Activated CD4-positive, alpha-beta T cell treated with anti-CD3 and anti-CD28 coated beads, Interleukin-2, amount 10 ng/mL, durations not matched to agents 24 days and 14 days (primary cell): ENCODE data around the gene KRT13. TPM values are rescaled to one million over a fixed set of nuclear protein-coding genes. Genes with fewer than 3 reads are reported as not detected.

Experiments used
- DNase-seq: peaks from one replicate; pipeline ENCODE4 v3.0.0; 2022
- H3K27ac Mint-ChIP-seq: one replicate; pipeline ENCODE4 v1.8.0; 2022; ENCODE audit warnings: mild to moderate bottlenecking, mixed read lengths
- H3K27me3 Mint-ChIP-seq: one replicate; pipeline ENCODE4 v1.8.0; 2022; ENCODE audit warnings: mixed read lengths
- H3K36me3 Mint-ChIP-seq: one replicate; pipeline ENCODE4 v1.8.0; 2022; ENCODE audit warnings: low read depth, mild to moderate bottlenecking, mixed read lengths
- H3K4me1 Mint-ChIP-seq: one replicate; pipeline ENCODE4 v1.8.0; 2021; ENCODE audit warnings: mixed read lengths
- H3K4me3 Mint-ChIP-seq: one replicate; pipeline ENCODE4 v1.8.0; 2022; ENCODE audit warnings: mild to moderate bottlenecking, moderate library complexity, mixed read lengths
- H3K9me3 Mint-ChIP-seq: one replicate; pipeline ENCODE4 v1.8.0; 2021; ENCODE audit warnings: mixed read lengths
- intact Hi-C: fragments of 100-400 bp; cut with micrococcal nuclease; formaldehyde crosslinking; loops from one replicate; pipeline ENCODE4 v1.15.1; 2023
- total RNA-seq: library from RNA; stranded (reverse); gene quantifications from 2 replicates; pipeline ENCODE4 v1.2.3, GENCODE V29; 2022

The KRT13 gene
- total RNA-seq, 1 donor from 2014 or later, result not detected

DNA sequence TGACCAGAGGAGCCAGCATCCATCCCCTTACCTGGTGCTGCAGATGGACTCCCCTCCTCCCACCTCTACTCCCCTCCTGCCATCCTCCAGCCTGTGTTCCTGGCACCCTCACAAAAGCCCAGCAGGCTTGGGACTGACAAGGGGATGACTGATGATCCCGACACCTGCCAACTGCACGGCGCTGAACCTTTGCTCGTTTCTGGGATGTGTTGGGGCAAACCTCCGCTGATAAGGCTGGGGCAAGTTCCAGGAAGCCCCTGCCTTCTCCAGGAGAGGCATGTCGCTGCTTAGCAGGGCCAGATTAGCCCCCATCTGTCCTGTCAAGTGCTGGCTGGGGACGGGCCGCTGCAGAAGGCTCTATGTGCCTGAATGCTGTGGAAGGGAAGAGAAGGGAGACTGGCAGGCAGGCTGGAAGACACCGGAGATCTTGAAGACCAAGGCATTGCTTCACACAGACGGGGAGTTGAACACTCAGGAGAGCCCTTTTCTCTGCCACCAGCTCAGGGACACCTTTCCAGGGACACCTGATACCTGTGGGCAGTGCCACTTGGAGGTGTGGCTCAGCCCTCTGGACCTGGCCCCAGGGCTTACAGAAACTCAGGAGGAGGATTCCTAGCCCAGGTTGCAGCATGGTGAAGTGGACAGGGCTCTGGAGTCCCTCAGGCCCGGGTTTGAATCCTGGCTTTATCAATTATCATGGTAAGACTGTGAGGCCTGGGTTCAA, 14.3 kb upstream of the KRT13 start:
- H3K27ac Mint-ChIP-seq, result no peak overlapping the region
- no peaks in the 10 kb centered on the region for H3K36me3 Mint-ChIP-seq
- intact Hi-C loops, result no loop called here

DNA sequence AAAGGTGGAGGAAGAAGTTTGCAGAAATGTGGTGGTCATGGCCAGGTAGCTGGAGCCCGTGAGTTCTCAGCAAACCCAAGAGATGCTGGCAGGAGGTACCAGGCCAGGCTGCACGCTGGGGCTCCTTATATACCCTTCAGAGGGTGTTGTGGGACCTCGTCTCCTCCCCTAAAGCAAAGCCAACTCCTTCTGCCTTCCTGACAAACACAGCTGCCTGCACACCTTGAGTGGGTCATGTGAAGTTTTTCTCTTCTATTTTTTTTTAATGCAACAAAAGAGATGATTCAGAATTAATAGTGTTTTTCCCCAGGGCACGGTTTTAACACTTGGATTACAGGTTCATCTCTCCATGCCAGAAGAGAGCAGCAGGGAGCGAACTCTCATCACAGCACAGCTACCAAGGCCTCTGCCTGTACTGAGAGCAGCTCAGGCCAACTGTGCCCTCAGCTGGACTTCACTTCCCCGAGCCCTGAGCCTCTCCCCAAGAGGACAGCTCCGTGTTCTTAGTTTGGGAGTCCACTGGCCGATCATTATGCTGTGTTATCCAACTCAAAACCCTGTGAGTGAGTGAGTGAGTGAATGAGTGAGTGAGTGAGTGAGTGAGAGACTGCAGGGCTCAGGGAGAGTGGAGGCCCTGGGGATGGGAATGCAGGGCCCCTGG, 13.5 kb upstream of the KRT13 start, which contains the start of gene KRT15:
KRT15 (minus strand) TSS at position 102 of the 661 bp plus-strand sequence; CDS start at position 39, 63 bp downstream.
- no peak within 1 kb of the TSS for H3K4me3 Mint-ChIP-seq
- no peak within 1 kb of the TSS for H3K27ac Mint-ChIP-seq
- no peaks in the 10 kb centered on the region for H3K4me1 Mint-ChIP-seq
- intact Hi-C loops, result no loop called here
- no peaks in the 10 kb centered on the region for H3K9me3 Mint-ChIP-seq
- no peaks in the 10 kb centered on the region for H3K36me3 Mint-ChIP-seq
- no peaks in the 10 kb centered on the region for H3K27me3 Mint-ChIP-seq
- no peak for DNase-seq

More for the DNA sequence above, 14.3 kb upstream of the KRT13 start:
- Mint-ChIP-seq H3K4me1 (no peaks in the 10 kb centered on the region), H3K4me3 (no peak overlapping the region), H3K27me3 (peaks cover 1% of the 10 kb centered on the region), H3K9me3 (no peaks in the 10 kb centered on the region)
- DNase-seq, result no peak

DNA sequence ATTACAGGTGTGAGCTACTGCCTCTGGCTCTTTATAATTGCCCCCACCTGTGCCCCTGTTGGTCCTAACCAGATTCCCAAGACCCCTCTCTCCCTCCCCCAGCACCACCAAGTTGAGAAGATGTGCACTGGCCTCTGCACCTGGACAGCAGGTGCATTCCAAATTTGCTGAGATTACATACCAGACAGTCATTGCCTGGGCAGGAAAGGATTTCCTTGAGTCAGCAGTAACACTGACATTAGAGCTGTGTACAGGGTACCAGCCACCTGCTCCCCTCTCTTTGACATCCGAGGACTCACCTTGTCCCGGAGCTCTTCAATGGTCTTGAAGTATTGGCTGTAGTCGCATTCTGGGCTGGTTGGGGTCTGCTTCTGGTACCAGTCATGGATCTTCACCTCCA, 12.6 kb upstream of the KRT13 start:
- Mint-ChIP-seq H3K4me1 (no peaks in the 10 kb centered on the region), H3K27ac (no peak overlapping the region), H3K4me3 (no peak overlapping the region), H3K36me3 (no peaks in the 10 kb centered on the region), H3K27me3 (no peaks in the 10 kb centered on the region), H3K9me3 (no peaks in the 10 kb centered on the region)
- intact Hi-C loops, result no loop called here
- no peak for DNase-seq

DNA sequence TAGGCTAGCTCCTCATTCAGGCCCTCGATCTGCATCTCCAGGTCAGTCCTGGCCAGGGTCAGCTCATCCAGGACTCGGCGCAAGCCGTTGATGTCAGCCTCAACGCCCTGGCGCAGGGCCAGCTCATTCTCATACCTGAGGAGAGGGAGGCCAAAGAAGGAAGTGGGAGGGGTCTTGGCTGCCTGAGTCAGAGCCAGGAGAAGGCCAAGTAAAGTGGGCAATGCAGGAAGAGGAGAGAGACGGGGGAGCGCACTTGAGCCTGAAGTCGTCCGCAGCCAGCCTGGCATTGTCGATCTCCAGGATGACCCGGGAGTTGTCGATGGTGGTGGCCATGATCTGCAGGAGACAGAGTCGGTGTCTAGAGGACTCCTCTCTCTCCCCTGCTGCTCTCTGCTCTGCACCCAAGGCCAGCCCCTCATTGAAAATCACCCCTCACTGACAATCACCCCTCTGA, 11.4 kb upstream of the KRT13 start:
- Mint-ChIP-seq H3K9me3 (no peaks in the 10 kb centered on the region), H3K4me1 (no peaks in the 10 kb centered on the region), H3K27me3 (peaks cover 3% of the 10 kb centered on the region), H3K4me3 (no peak overlapping the region), H3K36me3 (no peaks in the 10 kb centered on the region), H3K27ac (no peak overlapping the region)
- no peak for DNase-seq
- intact Hi-C loops, result no loop called here

DNA sequence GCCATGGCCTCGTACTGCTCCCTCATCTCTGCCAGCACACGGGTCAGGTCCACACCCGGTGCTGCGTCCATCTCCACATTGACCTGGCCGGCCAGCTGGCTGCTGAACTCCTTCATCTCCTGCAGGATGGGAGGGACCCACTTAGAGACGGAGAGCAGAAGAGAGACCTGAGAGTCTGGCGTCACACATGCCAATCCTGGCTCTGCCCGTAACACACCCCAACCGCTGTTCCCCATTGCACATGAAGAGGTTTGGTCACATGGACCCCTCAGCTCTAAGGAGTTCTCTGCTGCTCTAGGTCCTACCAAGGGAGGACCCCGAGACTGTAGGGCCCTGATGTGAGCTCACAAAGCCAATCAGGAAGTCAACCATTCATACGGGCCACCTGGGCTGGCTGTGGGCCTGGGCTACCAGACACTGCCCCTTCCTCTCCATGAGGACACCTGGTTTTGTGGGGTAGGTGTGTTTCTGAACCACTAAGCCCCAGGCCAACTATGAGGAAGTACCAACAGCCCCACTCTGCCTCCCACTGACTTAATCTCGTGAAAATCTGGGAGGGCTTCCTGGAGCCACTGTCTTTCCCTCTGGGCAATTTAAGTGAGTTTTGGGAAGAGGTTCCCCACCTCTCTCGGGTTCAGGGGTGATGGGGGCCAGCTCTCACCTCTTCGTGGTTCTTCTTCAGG, 10.9 kb upstream of the KRT13 start:
- no peak overlapping the region for H3K27ac Mint-ChIP-seq
- no peaks in the 10 kb centered on the region for H3K4me1 Mint-ChIP-seq
- intact Hi-C loops, result no loop called here
- H3K4me3 Mint-ChIP-seq, result no peak overlapping the region
- no peak for DNase-seq
- no peaks in the 10 kb centered on the region for H3K36me3 Mint-ChIP-seq
- peaks cover 3% of the 10 kb centered on the region for H3K27me3 Mint-ChIP-seq
- H3K9me3 Mint-ChIP-seq, result no peaks in the 10 kb centered on the region

DNA sequence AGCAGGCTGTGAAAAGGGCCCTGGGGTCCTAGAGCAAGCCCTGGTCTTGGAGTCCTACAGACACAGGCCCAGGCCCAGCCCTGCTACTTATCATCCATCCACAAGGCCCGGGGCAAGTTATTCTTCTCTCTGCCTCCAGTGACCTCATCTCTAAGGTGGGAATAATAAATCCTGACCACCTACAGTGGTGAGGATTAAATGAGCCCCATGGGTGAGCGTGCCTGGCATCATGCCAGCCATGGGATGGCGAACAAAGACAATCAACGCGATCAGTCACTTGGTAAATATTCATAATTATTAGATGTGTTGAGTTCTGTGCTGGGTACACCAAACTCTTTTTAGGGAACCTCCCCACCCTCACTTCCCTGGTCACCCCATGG, 7.7 kb upstream of the KRT13 start:
- H3K27me3 Mint-ChIP-seq, result peaks cover 3% of the 10 kb centered on the region
- intact Hi-C loops, result no loop called here
- H3K9me3 Mint-ChIP-seq, result no peaks in the 10 kb centered on the region
- no peaks in the 10 kb centered on the region for H3K4me1 Mint-ChIP-seq
- no peak overlapping the region for H3K4me3 Mint-ChIP-seq
- DNase-seq, result no peak
- no peak overlapping the region for H3K27ac Mint-ChIP-seq
- no peaks in the 10 kb centered on the region for H3K36me3 Mint-ChIP-seq

DNA sequence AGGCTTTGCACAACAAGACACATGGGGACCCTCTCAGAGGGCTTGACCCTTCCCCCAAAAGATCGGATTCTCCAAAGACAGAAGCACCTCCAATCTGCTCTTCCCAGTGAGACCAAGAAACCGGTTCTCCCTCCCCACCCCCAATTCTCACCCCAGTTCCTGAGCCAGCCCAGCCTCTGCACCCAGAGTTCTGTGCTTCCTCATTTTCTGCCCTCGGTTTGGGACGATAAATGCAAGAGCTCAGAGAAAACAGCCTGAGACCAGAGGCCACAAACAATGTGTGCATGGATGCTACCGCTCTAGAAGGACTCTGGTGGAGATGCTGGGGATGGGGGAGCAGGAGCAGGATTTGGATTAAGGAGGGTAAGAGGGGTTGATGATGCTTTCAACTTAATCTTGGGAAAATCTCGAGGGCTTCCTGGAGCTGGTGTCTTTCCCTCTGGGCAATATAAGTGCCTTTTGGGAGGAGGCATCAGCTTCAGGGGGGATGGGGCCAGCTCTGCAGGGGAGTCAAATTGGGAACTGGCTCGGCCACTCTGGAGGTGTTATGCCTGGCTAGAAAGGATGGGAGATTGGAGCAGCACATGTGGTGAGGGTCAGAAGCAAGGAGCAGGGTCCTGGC, 7.2 kb upstream of the KRT13 start:
- Mint-ChIP-seq H3K4me3 (no peak overlapping the region), H3K9me3 (no peaks in the 10 kb centered on the region), H3K27me3 (peaks cover 3% of the 10 kb centered on the region), H3K4me1 (no peaks in the 10 kb centered on the region), H3K36me3 (no peaks in the 10 kb centered on the region), H3K27ac (no peak overlapping the region)
- no peak for DNase-seq
- intact Hi-C loops, result no loop called here

DNA sequence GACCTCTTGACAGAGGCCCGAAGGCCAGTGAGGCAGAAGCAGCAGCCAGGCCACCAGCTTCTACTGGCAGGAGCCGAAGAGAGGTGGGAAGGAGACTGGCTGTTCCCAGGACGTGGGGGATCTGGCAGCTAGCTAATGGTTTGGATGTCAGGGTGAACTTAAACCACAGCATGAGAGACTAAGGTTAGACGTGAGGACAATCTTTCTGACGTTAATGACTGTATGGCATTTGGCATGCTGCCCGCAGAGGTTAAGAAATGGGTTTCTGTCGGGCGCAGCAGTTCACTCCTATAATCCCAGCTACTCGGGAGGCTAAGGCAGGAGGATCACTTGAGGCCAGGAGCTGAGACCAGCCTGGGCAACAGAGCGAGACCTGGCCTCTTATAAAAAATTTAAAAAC, 6.3 kb upstream of the KRT13 start:
- no peaks in the 10 kb centered on the region for H3K9me3 Mint-ChIP-seq
- H3K4me1 Mint-ChIP-seq, result no peaks in the 10 kb centered on the region
- no peak overlapping the region for H3K4me3 Mint-ChIP-seq
- peaks cover 3% of the 10 kb centered on the region for H3K27me3 Mint-ChIP-seq
- no peak overlapping the region for H3K27ac Mint-ChIP-seq
- intact Hi-C loops, result no loop called here
- DNase-seq, result no peak
- no peaks in the 10 kb centered on the region for H3K36me3 Mint-ChIP-seq

DNA sequence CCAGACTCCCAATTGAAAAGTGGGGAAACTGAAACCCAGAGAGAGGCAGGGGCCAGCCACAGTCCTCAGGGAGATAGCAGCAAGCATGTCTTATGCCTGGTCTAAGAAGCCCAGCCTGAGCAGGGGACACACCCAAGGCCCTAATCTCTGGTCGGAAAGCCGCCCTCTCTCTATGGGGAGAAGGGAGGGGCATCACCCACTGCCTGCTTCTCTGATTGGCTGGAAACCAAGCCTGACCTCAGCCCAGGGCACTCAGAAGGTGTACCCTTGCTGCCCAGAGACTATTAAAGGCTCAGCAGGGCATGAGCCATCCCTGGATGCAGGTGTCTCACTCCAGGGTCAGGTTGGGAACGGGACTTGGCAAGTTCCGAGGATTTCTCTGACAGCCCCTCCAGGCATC, 5.7 kb upstream of the KRT13 start:
- Mint-ChIP-seq H3K36me3 (no peaks in the 10 kb centered on the region), H3K4me1 (no peaks in the 10 kb centered on the region), H3K27me3 (peaks cover 3% of the 10 kb centered on the region), H3K27ac (no peak overlapping the region), H3K4me3 (no peak overlapping the region), H3K9me3 (no peaks in the 10 kb centered on the region)
- DNase-seq, result no peak
- intact Hi-C loops, result no loop called here

DNA sequence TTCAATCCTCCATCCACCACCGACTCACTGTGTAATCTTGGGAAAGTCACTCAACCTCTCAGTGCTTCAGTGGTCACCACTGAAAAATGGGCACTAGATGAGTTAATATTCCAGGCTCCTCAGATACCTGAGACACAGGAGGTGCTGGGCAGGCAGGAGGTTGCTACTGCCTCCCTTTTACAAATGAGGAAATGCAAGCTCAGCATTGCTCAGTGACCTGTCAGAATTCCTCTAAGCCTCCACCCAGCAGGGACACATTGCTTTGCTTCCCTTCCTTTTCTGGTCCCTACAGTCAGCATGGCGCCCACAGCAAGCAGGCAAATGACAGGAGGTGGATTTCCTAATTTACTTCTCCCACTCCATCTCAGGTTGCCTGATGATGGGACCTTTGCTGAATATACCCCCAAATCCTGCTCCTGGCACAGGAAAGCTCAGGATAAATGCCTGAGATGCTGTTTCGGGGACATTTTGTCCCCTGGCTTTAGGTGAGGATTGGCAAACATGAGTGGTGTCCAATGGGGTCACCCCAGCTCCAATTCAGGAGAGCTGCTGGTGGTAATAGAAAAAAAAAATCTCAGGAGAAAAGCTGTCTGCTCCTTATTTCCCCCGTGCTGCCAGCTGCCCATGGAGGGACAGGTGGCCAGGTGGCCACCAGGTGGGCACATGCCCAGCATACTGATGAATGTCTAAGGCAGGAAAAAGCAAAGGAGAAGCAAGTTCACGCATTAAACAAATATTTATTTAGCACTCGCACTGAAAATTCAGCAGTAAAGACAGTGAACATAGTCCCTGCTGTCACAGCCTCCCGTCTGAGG, 5.0 kb upstream of the KRT13 start:
- Mint-ChIP-seq H3K27ac (no peak overlapping the region), H3K4me3 (no peak overlapping the region), H3K27me3 (peaks cover 3% of the 10 kb centered on the region), H3K9me3 (no peaks in the 10 kb centered on the region), H3K36me3 (no peaks in the 10 kb centered on the region), H3K4me1 (no peaks in the 10 kb centered on the region)
- intact Hi-C loops, result no loop called here
- no peak for DNase-seq

DNA sequence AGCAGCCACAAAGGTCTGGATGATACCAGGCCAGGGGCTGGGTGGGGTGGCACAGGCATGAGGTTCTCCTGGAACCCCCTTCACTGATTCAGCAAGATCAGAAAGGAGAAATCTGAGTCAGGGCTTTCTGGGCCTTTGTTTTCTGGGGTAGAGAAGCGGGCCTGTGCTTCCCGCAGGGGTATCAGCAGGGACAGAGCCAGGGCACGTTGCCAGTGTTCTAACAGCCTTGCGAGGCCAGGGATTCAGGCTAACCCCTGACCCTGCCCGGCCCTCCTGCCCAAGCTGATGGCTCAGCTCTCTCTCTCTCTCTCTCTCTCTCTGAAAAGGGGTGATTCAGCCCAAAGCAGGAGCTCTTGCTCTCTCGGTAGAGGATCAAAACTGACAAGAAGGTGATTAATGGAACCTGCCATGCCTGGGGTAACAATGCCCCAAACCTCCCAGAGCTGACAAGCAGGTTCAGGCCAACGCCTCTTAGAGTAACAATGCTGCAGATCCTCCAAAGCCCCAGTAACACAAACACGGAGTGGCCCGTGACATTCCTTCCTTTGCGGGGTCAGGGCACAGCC, 2.0 kb upstream of the KRT13 start:
- Mint-ChIP-seq H3K36me3 (no peaks in the 10 kb centered on the region), H3K4me3 (no peak overlapping the region), H3K9me3 (no peaks in the 10 kb centered on the region), H3K4me1 (no peaks in the 10 kb centered on the region), H3K27ac (no peak overlapping the region), H3K27me3 (no peaks in the 10 kb centered on the region)
- intact Hi-C loops, result no loop called here
- no peak for DNase-seq

DNA sequence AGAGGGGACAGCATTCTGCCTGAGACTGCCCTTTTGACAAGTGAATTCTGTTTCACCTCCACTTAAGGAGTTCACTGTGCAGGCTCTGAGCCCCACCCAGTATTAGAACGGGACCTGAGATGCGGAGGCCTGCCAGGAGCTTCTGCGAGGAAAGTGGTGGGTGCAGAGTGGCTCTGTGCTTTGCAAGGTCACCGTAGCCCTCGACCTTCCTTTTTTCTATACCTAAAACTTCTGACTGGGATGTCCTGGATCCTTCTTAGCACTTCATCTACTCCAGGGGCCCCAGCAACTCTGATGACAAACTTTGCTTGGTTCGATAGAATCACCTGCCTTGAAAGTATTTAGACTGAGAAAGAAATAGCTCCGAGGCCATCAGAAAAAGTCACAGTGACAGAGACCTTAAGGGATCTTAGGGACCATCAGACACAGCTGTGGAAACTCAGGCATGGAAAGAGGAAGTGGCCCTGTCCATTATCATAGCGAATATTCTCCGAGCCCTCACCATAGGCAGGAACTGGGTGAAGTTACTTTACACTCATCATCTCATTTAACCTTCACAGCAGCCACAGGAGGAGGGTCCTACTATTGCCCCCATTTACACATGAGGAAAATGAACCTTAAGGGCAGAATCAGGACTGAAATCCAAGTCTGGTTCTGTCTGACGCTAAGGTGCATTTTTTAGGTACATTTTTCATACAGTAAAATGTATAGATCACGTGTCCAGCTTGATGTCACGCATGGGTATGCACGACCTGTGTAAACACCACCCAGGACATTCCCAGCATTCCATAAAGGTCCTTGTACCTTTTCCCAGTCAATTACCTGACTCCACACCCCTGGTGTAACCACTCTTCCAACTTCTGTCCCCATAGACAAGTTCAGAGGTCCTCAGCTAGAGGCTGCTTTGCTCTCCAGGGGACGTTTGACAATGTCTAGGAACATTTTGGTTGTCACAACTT, 676 bp upstream of the KRT13 start:
- no peak overlapping the region for H3K4me3 Mint-ChIP-seq
- H3K4me1 Mint-ChIP-seq, result no peaks in the 10 kb centered on the region
- no peaks in the 10 kb centered on the region for H3K27me3 Mint-ChIP-seq
- intact Hi-C loops, result no loop called here
- H3K9me3 Mint-ChIP-seq, result no peaks in the 10 kb centered on the region
- no peak for DNase-seq
- no peak overlapping the region for H3K27ac Mint-ChIP-seq
- no peaks in the 10 kb centered on the region for H3K36me3 Mint-ChIP-seq
